ENCODE data around the gene KLHL25. TPM values are rescaled to one million over a fixed set of nuclear protein-coding genes. Genes with fewer than 3 reads are reported as not detected.

The KLHL25 gene
- total and polyA plus RNA-seq, 2 of the 13 experiments (the other 11 are each of a cell fraction or from before 2014, with no cell fraction given): 3.7 to 8.2 TPM

GRCh38 chr15:85840802-85841152 lies 46.1 kb upstream of the KLHL25 start (continued):
- TF ChIP-seq ZFP37 (CRISPR knock-in tag; IDR thresholded peaks at IDR 0.05; ENCODE audit: borderline replicate concordance) (0 out of 2 replicates have a peak, but pooled peaks have one; percentile 5), U2AF1 (optimal IDR thresholded peaks at IDR 0.05; ENCODE audit: low read depth, low read length) (no peak), RFX3 (CRISPR knock-in tag; IDR thresholded peaks at IDR 0.05) (no peak), SAP130 (CRISPR knock-in tag; IDR thresholded peaks at IDR 0.05; ENCODE audit: low read depth) (no peak), CREB1 (IDR thresholded peaks at IDR 0.05) (no peak), CREB1 (CRISPR knock-in tag; IDR thresholded peaks at IDR 0.05) (no peak), SALL2 (CRISPR knock-in tag; IDR thresholded peaks at IDR 0.05) (no peak), ZNF232 (CRISPR knock-in tag; IDR thresholded peaks at IDR 0.05; ENCODE audit: borderline replicate concordance) (no peak; the same call in 1 of the 2 replicates), POLR2G (IDR thresholded peaks at IDR 0.05; ENCODE audit: low read depth, low read length) (no peak), NFRKB (IDR thresholded peaks at IDR 0.05) (no peak), MEIS1 (CRISPR knock-in tag; IDR thresholded peaks at IDR 0.05; ENCODE audit: borderline replicate concordance) (no peak), ZNF839 (CRISPR knock-in tag; IDR thresholded peaks at IDR 0.05; ENCODE audit: borderline replicate concordance) (no peak), FOXJ3 (CRISPR knock-in tag; IDR thresholded peaks at IDR 0.05; ENCODE audit: borderline replicate concordance) (no peak), ZSCAN22 (CRISPR knock-in tag; IDR thresholded peaks at IDR 0.05) (no peak), DPF2 (CRISPR knock-in tag; IDR thresholded peaks at IDR 0.05; ENCODE audit: borderline replicate concordance, low read depth) (0 out of 2 replicates have a peak, but pooled peaks have one; percentile 5), MXI1 (IDR thresholded peaks at IDR 0.05; ENCODE audit: borderline replicate concordance, low read depth, low read length) (no peak), ATF5 (CRISPR knock-in tag; IDR thresholded peaks at IDR 0.05; ENCODE audit: low read depth) (no peak), NCOA1 (CRISPR knock-in tag; IDR thresholded peaks at IDR 0.05) (no peak), ELF3 (CRISPR knock-in tag; IDR thresholded peaks at IDR 0.05) (no peak), MXD1 (CRISPR knock-in tag; IDR thresholded peaks at IDR 0.05) (no peak), KDM4B (CRISPR knock-in tag; IDR thresholded peaks at IDR 0.05) (no peak), ERF (CRISPR knock-in tag; IDR thresholded peaks at IDR 0.05) (no peak), ZNF263 (CRISPR knock-in tag; IDR thresholded peaks at IDR 0.05) (no peak), CREB3 (CRISPR knock-in tag; IDR thresholded peaks at IDR 0.05) (peak; percentile 19; the same call in 1 of the 2 replicates), ETV5 (CRISPR knock-in tag; IDR thresholded peaks at IDR 0.05; ENCODE audit: borderline replicate concordance) (no peak), TEAD3 (CRISPR knock-in tag; optimal IDR thresholded peaks at IDR 0.05; ENCODE audit: borderline replicate concordance) (no peak)
- TF ChIP-seq, protein P1, sequence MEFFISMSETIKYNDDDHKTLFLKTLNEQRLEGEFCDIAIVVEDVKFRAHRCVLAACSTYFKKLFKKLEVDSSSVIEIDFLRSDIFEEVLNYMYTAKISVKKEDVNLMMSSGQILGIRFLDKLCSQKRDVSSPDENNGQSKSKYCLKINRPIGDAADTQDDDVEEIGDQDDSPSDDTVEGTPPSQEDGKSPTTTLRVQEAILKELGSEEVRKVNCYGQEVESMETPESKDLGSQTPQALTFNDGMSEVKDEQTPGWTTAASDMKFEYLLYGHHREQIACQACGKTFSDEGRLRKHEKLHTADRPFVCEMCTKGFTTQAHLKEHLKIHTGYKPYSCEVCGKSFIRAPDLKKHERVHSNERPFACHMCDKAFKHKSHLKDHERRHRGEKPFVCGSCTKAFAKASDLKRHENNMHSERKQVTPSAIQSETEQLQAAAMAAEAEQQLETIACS (CRISPR knock-in tag; IDR thresholded peaks at IDR 0.05): 0 out of 2 replicates have a peak, but pooled peaks have one; percentile 1
- TF ChIP-seq, protein P2, sequence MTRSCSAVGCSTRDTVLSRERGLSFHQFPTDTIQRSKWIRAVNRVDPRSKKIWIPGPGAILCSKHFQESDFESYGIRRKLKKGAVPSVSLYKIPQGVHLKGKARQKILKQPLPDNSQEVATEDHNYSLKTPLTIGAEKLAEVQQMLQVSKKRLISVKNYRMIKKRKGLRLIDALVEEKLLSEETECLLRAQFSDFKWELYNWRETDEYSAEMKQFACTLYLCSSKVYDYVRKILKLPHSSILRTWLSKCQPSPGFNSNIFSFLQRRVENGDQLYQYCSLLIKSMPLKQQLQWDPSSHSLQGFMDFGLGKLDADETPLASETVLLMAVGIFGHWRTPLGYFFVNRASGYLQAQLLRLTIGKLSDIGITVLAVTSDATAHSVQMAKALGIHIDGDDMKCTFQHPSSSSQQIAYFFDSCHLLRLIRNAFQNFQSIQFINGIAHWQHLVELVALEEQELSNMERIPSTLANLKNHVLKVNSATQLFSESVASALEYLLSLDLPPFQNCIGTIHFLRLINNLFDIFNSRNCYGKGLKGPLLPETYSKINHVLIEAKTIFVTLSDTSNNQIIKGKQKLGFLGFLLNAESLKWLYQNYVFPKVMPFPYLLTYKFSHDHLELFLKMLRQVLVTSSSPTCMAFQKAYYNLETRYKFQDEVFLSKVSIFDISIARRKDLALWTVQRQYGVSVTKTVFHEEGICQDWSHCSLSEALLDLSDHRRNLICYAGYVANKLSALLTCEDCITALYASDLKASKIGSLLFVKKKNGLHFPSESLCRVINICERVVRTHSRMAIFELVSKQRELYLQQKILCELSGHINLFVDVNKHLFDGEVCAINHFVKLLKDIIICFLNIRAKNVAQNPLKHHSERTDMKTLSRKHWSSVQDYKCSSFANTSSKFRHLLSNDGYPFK (CRISPR knock-in tag; IDR thresholded peaks at IDR 0.05; ENCODE audit: borderline replicate concordance): 0 out of 2 replicates have a peak, but pooled peaks have one; percentile 4

Measured in HepG2 (cell line).